Muscle layer of colon (tissue), 2 donors: Measurements from ENCODE around the gene EVL.
"Not testable (repeated sequence)": the region's sequence is repeated elsewhere in the genome, so short reads cannot be mapped to it uniquely, and the experiment has no call there.

Experiments used
- H3K27ac ChIP-seq: one replicate; pipeline ENCODE4 v1.7.0; 2013; ENCODE audit warnings: low read depth, mild to moderate bottlenecking, low read length, moderate library complexity
- H3K27me3 ChIP-seq, 2 donors: one replicate each; pipeline ENCODE4 v1.7.0; 2013; ENCODE audit warnings: low read length in 2 of 2, mild to moderate bottlenecking in 2 of 2; ENCODE audit not compliant: insufficient read depth in 2 of 2, control insufficient read depth in 1 of 2
- H3K36me3 ChIP-seq: one replicate; pipeline ENCODE4 v1.7.0; 2013; ENCODE audit warnings: mild to moderate bottlenecking, low read length; ENCODE audit not compliant: insufficient read depth
- H3K4me1 ChIP-seq: one replicate; pipeline ENCODE4 v1.7.0; 2013; ENCODE audit warnings: mild to moderate bottlenecking, low read length; ENCODE audit not compliant: insufficient read depth
- H3K4me3 ChIP-seq, 2 donors: one replicate each; pipeline ENCODE4 v1.7.0; 2013; ENCODE audit warnings: low read length in 2 of 2, low read depth in 1 of 2, mild to moderate bottlenecking in 1 of 2, moderate library complexity in 1 of 2
- H3K9ac ChIP-seq: one replicate; pipeline ENCODE4 v1.7.0; 2013; ENCODE audit warnings: low read length
- H3K9me3 ChIP-seq: one replicate; pipeline ENCODE4 v1.7.0; 2013; ENCODE audit warnings: mild to moderate bottlenecking, low read length
- donor health status: abdominal sarcoma.
- donor health status: Adenocarcinoma of cecum.

Gene EVL

DNA sequence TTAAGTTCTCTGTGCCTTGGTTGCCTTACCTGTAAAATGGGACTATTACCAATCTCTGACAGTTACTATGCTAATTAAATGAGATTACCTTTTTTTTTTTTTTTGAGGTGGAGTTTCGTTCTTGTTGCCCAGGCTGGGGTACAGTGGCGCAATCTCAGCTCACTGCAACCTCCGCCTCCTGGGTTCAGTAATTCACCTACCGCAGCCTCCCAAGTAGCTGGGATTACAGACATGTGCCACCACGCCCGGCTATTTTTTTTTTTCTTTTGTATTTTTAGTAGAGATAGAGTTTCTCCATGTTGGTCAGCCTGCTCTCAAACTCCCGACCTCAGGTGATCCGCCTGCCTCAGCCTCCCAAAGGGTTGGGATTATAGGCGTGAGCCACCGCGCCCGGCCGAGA is 35.2 kb upstream of the EVL start:
- H3K4me1 ChIP-seq, result peaks cover 27% of the 10 kb centered on the region
- H3K9ac ChIP-seq, H3K27ac ChIP-seq, H3K27me3 ChIP-seq, H3K4me3 ChIP-seq, H3K36me3 ChIP-seq, H3K9me3 ChIP-seq: not testable (repeated sequence)

- Histone ChIP-seq H3K27me3 (no peaks in the 10 kb centered on the region), H3K36me3 (no peaks in the 10 kb centered on the region), H3K4me1 (peaks cover 27% of the 10 kb centered on the region), H3K9ac (no peak overlapping the region), H3K9me3 (no peaks in the 10 kb centered on the region), H3K27ac (no peak overlapping the region), H3K4me3 (no peak overlapping the region)
These were observed 34.6 kb upstream of the EVL start for GRCh38 chr14:100030452-100031153.

DNA sequence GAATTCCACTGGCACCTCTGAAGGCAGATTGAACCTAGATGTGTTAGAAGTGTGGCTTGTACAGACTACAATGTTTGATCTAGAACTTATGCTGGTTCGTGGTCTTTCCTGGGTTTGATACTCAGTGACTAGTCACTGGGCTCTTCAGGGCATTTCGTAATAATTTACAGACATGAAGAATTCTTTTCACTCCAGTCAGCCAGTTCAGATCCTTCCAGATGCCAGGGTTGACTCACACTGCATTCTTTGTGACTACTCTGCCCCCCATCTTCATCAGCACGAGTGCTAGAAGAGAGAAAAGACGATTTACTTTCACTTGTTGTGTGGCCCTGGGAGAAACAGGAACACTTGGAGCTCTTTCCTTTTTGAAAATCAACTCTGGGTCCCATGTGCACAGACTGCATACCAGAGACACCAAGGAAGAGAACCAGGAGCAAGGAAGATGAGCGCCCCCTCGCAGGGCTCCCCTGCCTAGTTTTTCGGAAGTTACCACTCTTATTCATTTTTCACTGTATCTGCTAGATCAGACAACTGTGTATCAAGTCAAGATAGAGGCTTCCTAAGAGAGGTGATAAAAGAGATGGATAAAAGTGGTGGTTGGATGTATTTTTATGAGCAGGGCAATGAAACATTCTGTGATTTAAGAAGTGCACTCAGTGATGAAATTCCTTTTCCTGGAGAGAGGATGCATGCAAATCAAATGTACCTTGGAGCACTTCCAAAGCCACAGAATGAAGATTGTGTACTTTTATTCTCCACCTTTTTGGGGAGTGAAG is 33.5 kb upstream of the EVL start:
- Histone ChIP-seq H3K9ac (no peak overlapping the region), H3K4me3 (peak overlapping the region in 1 of 2 donors; percentile 25), H3K9me3 (no peaks in the 10 kb centered on the region), H3K4me1 (peaks cover 27% of the 10 kb centered on the region), H3K27me3 (no peaks in the 10 kb centered on the region), H3K27ac (no peak overlapping the region), H3K36me3 (no peaks in the 10 kb centered on the region)

- Histone ChIP-seq H3K9ac (no peak overlapping the region), H3K4me3 (no peak overlapping the region), H3K36me3 (no peaks in the 10 kb centered on the region), H3K27ac (no peak overlapping the region), H3K4me1 (peaks cover 27% of the 10 kb centered on the region), H3K9me3 (no peaks in the 10 kb centered on the region), H3K27me3 (no peaks in the 10 kb centered on the region)
These were observed 32.5 kb upstream of the EVL start for GRCh38 chr14:100032738-100033137.

DNA sequence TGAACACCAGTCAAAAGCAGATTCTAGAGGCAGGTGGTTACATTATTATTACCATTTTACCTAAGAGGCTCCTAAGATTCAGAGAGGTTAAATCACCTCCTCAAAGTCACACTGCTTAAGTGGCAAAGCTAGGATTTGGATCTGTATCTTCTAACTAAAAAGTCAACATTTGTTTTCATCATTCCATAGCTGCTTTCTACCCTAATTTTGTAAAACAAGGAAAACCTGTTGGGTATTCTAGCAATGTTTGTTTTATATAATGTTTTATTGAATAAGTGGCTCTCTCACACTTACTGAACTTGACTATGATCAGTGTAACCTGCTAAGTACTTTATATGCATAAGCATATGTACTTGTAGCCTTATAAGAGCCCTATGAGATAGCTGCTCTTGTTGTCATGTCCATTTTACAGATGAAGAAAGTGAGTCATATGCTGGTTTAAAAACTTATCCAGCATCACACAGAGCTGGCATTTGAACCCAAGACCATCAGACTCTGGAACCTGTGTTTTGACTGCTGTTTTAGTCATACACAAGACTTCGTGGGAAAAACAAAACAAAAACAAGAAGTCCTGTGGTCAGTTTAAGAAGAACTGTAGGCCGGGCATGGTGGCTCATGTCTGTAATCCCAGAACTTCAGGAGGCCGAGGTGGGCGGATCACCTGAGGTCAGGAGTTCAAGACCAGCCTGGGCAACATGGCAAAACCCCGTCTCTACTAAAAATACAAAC is 31.7 kb upstream of the EVL start:
- H3K4me3 ChIP-seq, result no peak overlapping the region
- no peaks in the 10 kb centered on the region for H3K36me3 ChIP-seq
- H3K4me1 ChIP-seq, result peaks cover 27% of the 10 kb centered on the region
- no peaks in the 10 kb centered on the region for H3K9me3 ChIP-seq
- no peak overlapping the region for H3K27ac ChIP-seq
- no peak overlapping the region for H3K9ac ChIP-seq
- no peaks in the 10 kb centered on the region for H3K27me3 ChIP-seq

- Histone ChIP-seq H3K27ac (no peak overlapping the region), H3K9ac (no peak overlapping the region), H3K27me3 (no peaks in the 10 kb centered on the region), H3K4me3 (no peak overlapping the region), H3K9me3 (no peaks in the 10 kb centered on the region), H3K4me1 (peaks cover 27% of the 10 kb centered on the region), H3K36me3 (no peaks in the 10 kb centered on the region)
These were observed 30.8 kb upstream of the EVL start for GRCh38 chr14:100034468-100034867.

- H3K27ac ChIP-seq, result no peak overlapping the region
- H3K36me3 ChIP-seq, result no peaks in the 10 kb centered on the region
- H3K9me3 ChIP-seq, result no peaks in the 10 kb centered on the region
- H3K9ac ChIP-seq, result no peak overlapping the region
- H3K4me3 ChIP-seq, result no peak overlapping the region
- no peaks in the 10 kb centered on the region for H3K27me3 ChIP-seq
- peaks cover 24% of the 10 kb centered on the region for H3K4me1 ChIP-seq
These were observed 30.2 kb upstream of the EVL start for GRCh38 chr14:100034961-100035500.

GRCh38 chr14:100035700-100036099 is 29.5 kb upstream of the EVL start:
- no peak overlapping the region for H3K27ac ChIP-seq
- H3K9me3 ChIP-seq, result no peaks in the 10 kb centered on the region
- no peak overlapping the region for H3K4me3 ChIP-seq
- no peak overlapping the region for H3K9ac ChIP-seq
- H3K4me1 ChIP-seq, result peaks cover 18% of the 10 kb centered on the region
- no peaks in the 10 kb centered on the region for H3K27me3 ChIP-seq
- H3K36me3 ChIP-seq, result no peaks in the 10 kb centered on the region

DNA sequence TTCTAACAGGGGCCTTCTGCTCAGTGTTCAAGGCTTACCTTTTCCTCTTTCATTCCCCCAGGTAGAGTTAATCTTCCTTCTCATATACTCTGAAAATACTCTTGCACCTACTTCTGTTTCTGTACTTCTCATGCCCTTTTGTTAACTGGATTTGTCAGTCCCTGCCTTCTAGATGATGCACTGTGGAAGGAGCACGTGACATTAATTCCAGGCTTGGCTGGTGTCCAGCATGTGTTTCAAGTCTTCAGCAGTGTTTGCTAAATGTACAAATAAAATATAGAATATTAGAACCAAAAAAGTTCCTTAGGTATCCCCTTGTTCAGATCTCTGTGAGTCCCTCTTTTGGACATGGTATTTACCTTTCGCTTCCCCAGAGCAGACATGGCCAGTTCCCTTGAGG is 27.9 kb upstream of the EVL start:
- Histone ChIP-seq H3K36me3 (no peaks in the 10 kb centered on the region), H3K9me3 (no peaks in the 10 kb centered on the region), H3K4me1 (peaks cover 1% of the 10 kb centered on the region), H3K9ac (no peak overlapping the region), H3K4me3 (no peak overlapping the region), H3K27me3 (no peaks in the 10 kb centered on the region), H3K27ac (no peak overlapping the region)

DNA sequence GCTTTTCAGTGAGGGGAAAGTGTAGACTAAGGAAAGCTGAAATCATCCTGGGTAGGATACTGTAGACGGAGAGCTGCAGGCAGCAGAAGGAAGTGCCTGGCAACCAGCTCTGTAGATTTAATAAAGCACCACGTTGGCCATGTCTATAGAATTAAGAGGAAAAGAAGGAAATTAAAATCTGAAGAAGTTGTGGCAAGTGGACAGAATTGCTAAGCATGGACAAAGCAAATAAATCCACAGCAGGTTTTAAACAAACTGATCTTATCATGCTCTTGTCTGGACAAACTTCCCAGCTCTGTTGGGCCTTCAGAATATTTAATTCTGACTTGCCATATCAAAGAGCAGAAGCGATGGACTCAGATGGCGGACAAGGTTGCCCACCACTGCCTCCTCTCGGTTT is 27.2 kb upstream of the EVL start:
- Histone ChIP-seq H3K9ac (no peak overlapping the region), H3K27ac (no peak overlapping the region), H3K36me3 (no peaks in the 10 kb centered on the region), H3K4me1 (no peaks in the 10 kb centered on the region), H3K4me3 (no peak overlapping the region), H3K27me3 (no peaks in the 10 kb centered on the region), H3K9me3 (no peaks in the 10 kb centered on the region)

DNA sequence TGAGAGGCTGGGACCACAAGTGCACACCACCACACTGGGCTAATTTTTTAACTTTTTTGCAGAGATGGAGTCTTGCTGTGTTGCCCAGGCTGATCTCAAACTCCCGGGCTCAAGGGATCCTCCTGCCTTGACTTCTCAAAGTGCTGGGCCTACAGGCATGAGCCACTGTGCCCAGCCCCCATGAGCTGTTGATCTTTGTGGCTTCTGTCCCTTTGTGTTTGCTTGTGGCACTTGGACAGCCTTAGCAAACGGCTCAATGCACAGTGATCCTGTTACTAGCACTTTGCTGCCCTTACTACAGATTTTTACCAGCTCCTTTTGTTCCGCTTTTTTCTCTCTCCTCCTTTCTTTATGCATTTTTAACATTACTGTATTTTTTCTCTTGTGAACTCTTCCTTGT is 25.3 kb upstream of the EVL start:
- Histone ChIP-seq H3K27me3 (no peaks in the 10 kb centered on the region), H3K9me3 (no peaks in the 10 kb centered on the region), H3K4me3 (no peak overlapping the region), H3K4me1 (no peaks in the 10 kb centered on the region), H3K36me3 (no peaks in the 10 kb centered on the region), H3K9ac (no peak overlapping the region), H3K27ac (no peak overlapping the region)
